HCT116 (cell line): ENCODE results near the gene NKX6-2. TPM values are rescaled to one million over a fixed set of nuclear protein-coding genes. Genes with fewer than 3 reads are reported as not detected.

Experiments used
- ATAC-seq: fragments of 200-7000 bp; cut with Tn5 transposase; 2 replicates; pipeline ENCODE4 v1.9.1; 2020; ENCODE audit warnings: mild to moderate bottlenecking, moderate library complexity
- BruUV-seq: library from RNA; stranded (reverse); fragments of 400-500 nt; replicated peaks from 2 replicates; lab custom pipeline; 2021; lab: Mats Ljungman, UMichigan
- CTCF ChIA-PET: fragments of 300-600 bp; sonication (Branson Sonifier 250); formaldehyde crosslinking; loops from one replicate; lab custom pipeline; 2021; ENCODE audit warnings: antibody characterized with exemption; lab: Charles Lee
- POLR2A ChIA-PET: fragments of 300-600, 350-600 bp; sonication (Branson Sonifier 250); formaldehyde crosslinking; loops from one replicate; lab custom pipeline; 2021; ENCODE audit warnings: antibody characterized with exemption; lab: Charles Lee
- RAD21 ChIA-PET, 2 experiments: fragments of 300-600 bp; sonication (Branson Sonifier 250); formaldehyde crosslinking; loops; one replicate each; lab custom pipeline; 2023; ENCODE audit warnings: low total read pairs in 2 of 2; ENCODE audit not compliant: uncharacterized antibody in 2 of 2, unreplicated experiment in 2 of 2, low non-redundant PET in 1 of 2; lab: Charles Lee
- DNase-seq: peaks from one replicate; pipeline ENCODE4 v3.0.0-alpha.2; 2010; ENCODE audit warnings: low read depth, low spot score
- H2AFZ ChIP-seq: fragments of 200-600 bp; shearing (Covaris generic), sonication (generic); 2 replicates; pipeline ENCODE4 v1.6.1; 2017; ENCODE audit warnings: low read depth, mixed run types, mixed read lengths, antibody characterized with exemption, low read length; ENCODE audit not compliant: poor library complexity, severe bottlenecking
- H3K27ac ChIP-seq: 2 replicates; pipeline ENCODE4 v1.5.1; 2012; ENCODE audit warnings: low read depth, low read length
- H3K27me3 ChIP-seq: fragments of 200-600 bp; sonication (generic); 2 replicates; pipeline ENCODE4 v1.6.1; 2016; ENCODE audit warnings: mixed run types, low read length, mixed read lengths; ENCODE audit not compliant: insufficient read depth
- H3K36me3 ChIP-seq, 2 experiments: fragments of 200-500 bp in 1 of 2; fragments of 200-600 bp in 1 of 2; sonication (Bioruptor generic) in 1 of 2; sonication (generic) in 1 of 2; 2 replicates each; pipeline versions ENCODE4 v1.5.1 to v1.6.1; 2014 to 2016; ENCODE audit warnings: low read length in 2 of 2, inconsistent platforms in 1 of 2, mixed read lengths in 1 of 2, mixed run types in 1 of 2; ENCODE audit not compliant: insufficient read depth in 2 of 2, control insufficient read depth in 1 of 2
- H3K4me1 ChIP-seq, 2 experiments: fragments of 200-600 bp in 1 of 2; sonication (generic) in 1 of 2; 2 replicates each; pipeline versions ENCODE4 v1.5.1 to v1.6.1; 2012 to 2017; ENCODE audit warnings: low read length in 2 of 2, inconsistent platforms in 1 of 2, mild to moderate bottlenecking in 1 of 2, mixed read lengths in 1 of 2, mixed run types in 1 of 2, moderate library complexity in 1 of 2; ENCODE audit not compliant: insufficient read depth in 2 of 2, control insufficient read depth in 1 of 2
- H3K4me2 ChIP-seq: fragments of 200-600 bp; sonication (generic); 2 replicates; pipeline ENCODE4 v1.6.1; 2017; ENCODE audit warnings: mixed run types, low read length, mixed read lengths
- H3K4me3 ChIP-seq, 2 experiments: fragments of 200-600 bp in 1 of 2; sonication (generic) in 1 of 2; replicated peaks in 1 of 2; 2 replicates each; pipeline ENCODE4 v1.5.1; 2011 to 2016; ENCODE audit warnings: low read length in 2 of 2, control low read depth in 1 of 2, low read depth in 1 of 2, mild to moderate bottlenecking in 1 of 2, mixed read lengths in 1 of 2, mixed run types in 1 of 2
- H3K79me2 ChIP-seq: fragments of 200-600 bp; sonication (generic); 2 replicates; pipeline ENCODE4 v1.6.1; 2017; ENCODE audit warnings: mild to moderate bottlenecking, mixed run types, low read length, moderate library complexity, mixed read lengths; ENCODE audit not compliant: insufficient read depth
- H3K9ac ChIP-seq: fragments of 200-600 bp; sonication (generic); 2 replicates; pipeline ENCODE4 v1.6.1; 2016; ENCODE audit warnings: low read length, mixed read lengths
- H3K9me2 ChIP-seq: fragments of 200-600 bp; sonication (generic), shearing (Covaris generic); 2 replicates; pipeline ENCODE4 v1.6.1; 2017; ENCODE audit warnings: mixed run types, mild to moderate bottlenecking, moderate library complexity; ENCODE audit not compliant: insufficient read depth
- H3K9me3 ChIP-seq, 2 experiments: fragments of 200-500 bp in 1 of 2; fragments of 200-600 bp in 1 of 2; sonication (Bioruptor generic) in 1 of 2; sonication (generic) in 1 of 2; 2 replicates each; pipeline ENCODE4 v1.6.1; 2014 to 2017; ENCODE audit warnings: low read length in 2 of 2, mixed read lengths in 2 of 2, inconsistent platforms in 1 of 2, low read depth in 1 of 2, mild to moderate bottlenecking in 1 of 2, mixed run types in 1 of 2, moderate library complexity in 1 of 2; ENCODE audit not compliant: control insufficient read depth in 1 of 2, insufficient read depth in 1 of 2
- H4K20me1 ChIP-seq: fragments of 200-600 bp; sonication (generic), shearing (Covaris generic); 2 replicates; pipeline ENCODE4 v1.6.1; 2017; ENCODE audit warnings: mixed run types, mild to moderate bottlenecking, moderate library complexity; ENCODE audit not compliant: insufficient read depth
- CEBPB ChIP-seq: IDR thresholded peaks from 2 replicates; pipeline ENCODE4 v1.6.1; 2012; ENCODE audit warnings: low read depth
- ELF1 ChIP-seq: IDR thresholded peaks from 2 replicates; pipeline ENCODE4 v1.6.1; 2012; ENCODE audit warnings: low read depth, borderline replicate concordance
- EZH2 ChIP-seq: fragments of 200-600 bp; sonication (generic); IDR thresholded peaks from 2 replicates; pipeline ENCODE4 v1.6.1; 2017; ENCODE audit warnings: antibody characterized with exemption, mixed run types
- TCF7L2 ChIP-seq: IDR thresholded peaks from 2 replicates; pipeline ENCODE4 v1.7.0; 2011; ENCODE audit warnings: borderline replicate concordance, inconsistent platforms; ENCODE audit not compliant: insufficient read depth, insufficient read length; ENCODE audit errors: extremely low read depth
- YY1 ChIP-seq: IDR thresholded peaks from 2 replicates; pipeline ENCODE4 v1.6.1; 2011; ENCODE audit warnings: low read length, low read depth, moderate library complexity, mild to moderate bottlenecking; ENCODE audit not compliant: insufficient replicate concordance; ENCODE audit errors: extremely low read depth
- ZNF274 ChIP-seq: fragments of 200-500 bp; sonication (Bioruptor generic); IDR thresholded peaks from 2 replicates; pipeline ENCODE4 v1.6.1; 2014; ENCODE audit warnings: mild to moderate bottlenecking, low read depth, low read length, inconsistent platforms
- intact Hi-C: fragments of 100-400 bp; cut with micrococcal nuclease; formaldehyde crosslinking; loops from 2 replicates; pipeline ENCODE4 v1.10.0; 2022
- total RNA-seq: library from RNA; stranded (reverse); gene quantifications from one replicate; pipeline ENCODE4 v1.2.1, GENCODE V29; 2021; ENCODE audit not compliant: unreplicated experiment
- TF ChIP-seq, protein P1 (sequence below), 3 experiments: fragments of 200-600 bp in 1 of 3; sonication (generic) in 1 of 3; IDR thresholded peaks in 2 of 3; conservative IDR thresholded peaks in 1 of 3; 2 replicates each; pipeline ENCODE4 v1.5.1; 2012 to 2017; ENCODE audit warnings: low read depth in 2 of 3, low read length in 2 of 3, antibody characterized with exemption in 1 of 3, borderline replicate concordance in 1 of 3, control low read depth in 1 of 3, mild to moderate bottlenecking in 1 of 3, mixed read lengths in 1 of 3, mixed run types in 1 of 3, moderate library complexity in 1 of 3; ENCODE audit not compliant: insufficient read depth in 1 of 3
- TF ChIP-seq, protein P2 (sequence below): IDR thresholded peaks from 2 replicates; pipeline ENCODE4 v1.6.1; 2012
- TF ChIP-seq, protein P3 (sequence below): IDR thresholded peaks from 2 replicates; pipeline ENCODE4 v1.6.1; 2012; ENCODE audit warnings: low read depth

The NKX6-2 gene
- total RNA-seq, 1 experiment from 2014 or later = not detected

DNA sequence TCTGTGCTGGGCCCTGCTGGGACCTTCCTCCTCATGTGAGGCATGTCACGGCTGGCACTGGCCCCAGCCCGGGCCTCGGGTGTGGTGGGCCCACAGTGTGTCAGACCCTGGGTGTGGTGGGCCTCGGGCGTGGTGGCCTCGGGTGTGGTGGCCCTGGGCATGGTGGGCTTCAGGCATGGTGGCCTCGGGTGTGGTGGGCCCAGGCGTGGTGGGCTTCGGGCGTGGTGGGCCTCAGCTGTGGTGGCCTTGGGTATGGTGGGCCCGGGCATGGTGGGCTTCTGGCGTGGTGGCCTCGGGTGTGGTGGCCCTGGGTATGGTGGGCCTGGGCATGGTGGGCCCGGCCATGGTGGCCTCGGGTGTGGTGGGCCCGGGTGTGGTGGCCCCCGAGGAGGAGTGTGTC, 40.4 kb downstream of the NKX6-2 start:
- Histone ChIP-seq H3K9ac (no peak overlapping the region), H4K20me1 (no peaks in the 10 kb centered on the region), H3K27me3 (no peaks in the 10 kb centered on the region), H3K27ac (no peak overlapping the region), H3K4me1 (no peaks in the 10 kb centered on the region), H3K4me2 (no peak overlapping the region), H3K36me3 (no peaks in the 10 kb centered on the region), H3K9me2 (no peaks in the 10 kb centered on the region), H3K4me3 (no peak overlapping the region), H2AFZ (no peak overlapping the region), H3K79me2 (no peaks in the 10 kb centered on the region), H3K9me3 (no peaks in the 10 kb centered on the region)
- ChIA-PET RAD21 (no interaction called here), POLR2A (no interaction called here), CTCF (no interaction called here)
- DNase-seq = no peak
- no peak for ATAC-seq
- intact Hi-C loops = no loop called here
- no TSS peak for BruUV-seq
- no peak for TF ChIP-seq YY1
- TF ChIP-seq ELF1 = no peak
- TF ChIP-seq, protein P1, sequence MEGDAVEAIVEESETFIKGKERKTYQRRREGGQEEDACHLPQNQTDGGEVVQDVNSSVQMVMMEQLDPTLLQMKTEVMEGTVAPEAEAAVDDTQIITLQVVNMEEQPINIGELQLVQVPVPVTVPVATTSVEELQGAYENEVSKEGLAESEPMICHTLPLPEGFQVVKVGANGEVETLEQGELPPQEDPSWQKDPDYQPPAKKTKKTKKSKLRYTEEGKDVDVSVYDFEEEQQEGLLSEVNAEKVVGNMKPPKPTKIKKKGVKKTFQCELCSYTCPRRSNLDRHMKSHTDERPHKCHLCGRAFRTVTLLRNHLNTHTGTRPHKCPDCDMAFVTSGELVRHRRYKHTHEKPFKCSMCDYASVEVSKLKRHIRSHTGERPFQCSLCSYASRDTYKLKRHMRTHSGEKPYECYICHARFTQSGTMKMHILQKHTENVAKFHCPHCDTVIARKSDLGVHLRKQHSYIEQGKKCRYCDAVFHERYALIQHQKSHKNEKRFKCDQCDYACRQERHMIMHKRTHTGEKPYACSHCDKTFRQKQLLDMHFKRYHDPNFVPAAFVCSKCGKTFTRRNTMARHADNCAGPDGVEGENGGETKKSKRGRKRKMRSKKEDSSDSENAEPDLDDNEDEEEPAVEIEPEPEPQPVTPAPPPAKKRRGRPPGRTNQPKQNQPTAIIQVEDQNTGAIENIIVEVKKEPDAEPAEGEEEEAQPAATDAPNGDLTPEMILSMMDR (IDR thresholded peaks at IDR 0.05 in 2 of 3, conservative IDR thresholded peaks at IDR 0.05 in 1 of 3; ENCODE audit: borderline replicate concordance in 1 of 3, insufficient read depth in 1 of 3, low read depth in 2 of 3, low read length in 2 of 3) = no peak
- TF ChIP-seq EZH2 = no peak
- no peak for TF ChIP-seq TCF7L2
- TF ChIP-seq, protein P2, sequence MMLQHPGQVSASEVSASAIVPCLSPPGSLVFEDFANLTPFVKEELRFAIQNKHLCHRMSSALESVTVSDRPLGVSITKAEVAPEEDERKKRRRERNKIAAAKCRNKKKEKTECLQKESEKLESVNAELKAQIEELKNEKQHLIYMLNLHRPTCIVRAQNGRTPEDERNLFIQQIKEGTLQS = no peak
- TF ChIP-seq ZNF274 = no peak

DNA sequence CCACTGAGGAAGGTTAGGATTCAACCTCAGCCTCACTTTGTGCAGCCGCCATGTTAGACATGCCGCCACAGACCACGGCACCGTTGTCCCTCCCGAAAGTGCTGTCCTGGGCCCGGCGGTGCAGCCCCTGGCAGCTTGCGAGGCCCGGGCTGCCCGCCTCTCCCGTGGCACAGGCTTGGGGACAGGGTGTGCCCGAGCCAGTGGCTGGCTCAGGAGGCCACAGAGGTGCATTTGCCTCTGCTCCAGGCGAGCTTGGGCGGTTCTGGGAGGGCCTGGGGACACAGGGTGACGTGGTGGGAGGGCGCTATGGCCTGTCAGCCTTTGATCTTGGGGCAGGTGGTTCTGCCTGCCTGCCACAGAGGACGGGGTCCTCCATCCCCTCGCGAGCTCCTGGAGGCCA, 41.1 kb downstream of the NKX6-2 start:
- Histone ChIP-seq H3K79me2 (no peaks in the 10 kb centered on the region), H3K27me3 (no peaks in the 10 kb centered on the region), H3K4me3 (no peak overlapping the region), H3K9me2 (no peaks in the 10 kb centered on the region), H3K36me3 (no peaks in the 10 kb centered on the region), H3K9ac (no peak overlapping the region), H4K20me1 (no peaks in the 10 kb centered on the region), H3K4me1 (no peaks in the 10 kb centered on the region), H3K4me2 (no peak overlapping the region), H3K9me3 (no peaks in the 10 kb centered on the region), H2AFZ (no peak overlapping the region), H3K27ac (no peak overlapping the region)
- no peak for ATAC-seq
- intact Hi-C loops = no loop called here
- TF ChIP-seq CEBPB = no peak
- TF ChIP-seq, protein P3, sequence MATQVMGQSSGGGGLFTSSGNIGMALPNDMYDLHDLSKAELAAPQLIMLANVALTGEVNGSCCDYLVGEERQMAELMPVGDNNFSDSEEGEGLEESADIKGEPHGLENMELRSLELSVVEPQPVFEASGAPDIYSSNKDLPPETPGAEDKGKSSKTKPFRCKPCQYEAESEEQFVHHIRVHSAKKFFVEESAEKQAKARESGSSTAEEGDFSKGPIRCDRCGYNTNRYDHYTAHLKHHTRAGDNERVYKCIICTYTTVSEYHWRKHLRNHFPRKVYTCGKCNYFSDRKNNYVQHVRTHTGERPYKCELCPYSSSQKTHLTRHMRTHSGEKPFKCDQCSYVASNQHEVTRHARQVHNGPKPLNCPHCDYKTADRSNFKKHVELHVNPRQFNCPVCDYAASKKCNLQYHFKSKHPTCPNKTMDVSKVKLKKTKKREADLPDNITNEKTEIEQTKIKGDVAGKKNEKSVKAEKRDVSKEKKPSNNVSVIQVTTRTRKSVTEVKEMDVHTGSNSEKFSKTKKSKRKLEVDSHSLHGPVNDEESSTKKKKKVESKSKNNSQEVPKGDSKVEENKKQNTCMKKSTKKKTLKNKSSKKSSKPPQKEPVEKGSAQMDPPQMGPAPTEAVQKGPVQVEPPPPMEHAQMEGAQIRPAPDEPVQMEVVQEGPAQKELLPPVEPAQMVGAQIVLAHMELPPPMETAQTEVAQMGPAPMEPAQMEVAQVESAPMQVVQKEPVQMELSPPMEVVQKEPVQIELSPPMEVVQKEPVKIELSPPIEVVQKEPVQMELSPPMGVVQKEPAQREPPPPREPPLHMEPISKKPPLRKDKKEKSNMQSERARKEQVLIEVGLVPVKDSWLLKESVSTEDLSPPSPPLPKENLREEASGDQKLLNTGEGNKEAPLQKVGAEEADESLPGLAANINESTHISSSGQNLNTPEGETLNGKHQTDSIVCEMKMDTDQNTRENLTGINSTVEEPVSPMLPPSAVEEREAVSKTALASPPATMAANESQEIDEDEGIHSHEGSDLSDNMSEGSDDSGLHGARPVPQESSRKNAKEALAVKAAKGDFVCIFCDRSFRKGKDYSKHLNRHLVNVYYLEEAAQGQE = no peak
- DNase-seq = no peak
- CTCF ChIA-PET = no interaction called here
- no TSS peak for BruUV-seq
- POLR2A ChIA-PET = no interaction called here
- RAD21 ChIA-PET = no interaction called here
